Activated T-cell treated with anti-CD3 and anti-CD28 coated beads, Interleukin-2, amount 50 U/mL, for 48 hours (primary cell): ENCODE results near the gene GOLGA8A.
"Not testable (repeated sequence)": the region's sequence is repeated elsewhere in the genome, so short reads cannot be mapped to it uniquely, and the experiment has no call there.

Source experiments
- DNase-seq, 2 experiments: peaks; one replicate each; pipeline ENCODE4 v3.0.0-alpha.2; 2020

Gene GOLGA8A

GRCh38 chr15:34408973-34409372 is 28.6 kb downstream of the GOLGA8A start:
- DNase-seq = not testable (repeated sequence)

DNA sequence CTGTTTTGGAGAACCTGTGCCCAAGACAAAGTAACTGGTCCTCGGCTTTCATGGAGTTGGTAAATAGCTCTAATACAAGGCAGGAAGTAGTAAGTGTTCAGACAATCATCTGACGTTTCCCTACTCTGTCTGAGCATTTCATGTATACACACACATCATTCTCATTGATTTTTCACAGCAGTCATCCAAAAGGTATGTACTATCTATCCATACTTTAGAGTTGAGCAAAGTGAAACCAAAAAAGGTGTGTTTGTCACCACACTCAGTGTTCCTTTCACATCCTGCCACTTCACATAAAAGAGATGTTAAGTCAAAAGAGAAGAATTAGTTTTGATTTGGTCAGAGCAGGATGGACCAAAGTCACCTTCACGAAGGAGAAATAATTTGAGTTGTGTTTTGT is 33.7 kb downstream of the GOLGA8A start:
- not testable (repeated sequence) for DNase-seq

DNA sequence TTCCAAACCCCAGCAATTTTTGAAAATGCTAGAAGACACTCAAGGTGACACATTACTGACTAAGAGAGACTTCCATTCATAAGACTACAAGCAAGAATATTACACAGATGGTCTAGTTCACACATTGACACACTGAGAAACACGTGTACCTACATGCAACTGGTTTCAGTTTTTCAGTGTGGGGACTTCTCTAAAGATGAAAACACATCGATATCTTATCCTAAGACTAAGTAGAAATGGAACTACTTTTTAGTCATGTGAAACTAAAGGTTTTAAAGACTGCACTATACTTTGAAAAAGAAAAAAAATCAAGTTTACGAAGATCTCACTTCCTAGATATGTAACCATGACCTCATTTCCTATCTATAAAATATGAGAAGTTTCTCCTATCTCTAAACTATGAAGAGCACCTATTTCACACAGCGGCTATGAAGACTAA is 34.4 kb downstream of the GOLGA8A start:
- DNase-seq = not testable (repeated sequence)

DNA sequence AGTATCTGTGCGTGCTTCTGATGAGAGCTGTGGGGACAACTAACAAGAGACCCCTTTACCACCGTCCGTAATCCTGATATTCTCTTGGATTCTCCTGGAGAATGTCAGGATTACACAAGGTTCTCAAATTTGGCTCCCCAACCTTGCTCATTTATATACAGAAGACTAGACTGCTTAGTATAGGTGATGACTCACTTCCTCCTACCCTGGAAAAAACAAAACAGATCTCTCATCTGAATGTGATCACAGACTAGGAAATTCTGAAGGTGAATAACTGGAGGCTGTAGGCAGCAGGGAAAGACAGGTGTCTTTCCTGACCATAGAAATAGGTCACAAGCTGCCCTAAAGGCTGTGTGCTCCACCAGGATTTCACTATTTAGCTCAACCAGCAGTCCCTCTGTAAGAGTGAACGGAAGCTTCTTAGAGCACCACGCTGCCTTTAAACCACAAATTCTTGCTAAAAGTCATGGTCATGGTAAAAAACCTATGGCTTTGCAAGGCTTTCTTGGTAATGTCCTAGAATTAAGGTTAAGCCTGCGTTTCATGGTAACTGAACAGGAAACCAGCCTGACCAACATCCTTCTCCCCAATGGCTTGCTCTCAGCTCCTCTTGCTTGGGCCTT is 39.9 kb downstream of the GOLGA8A start:
- peak in 1 of 2 experiments; percentile 24 for DNase-seq

DNA sequence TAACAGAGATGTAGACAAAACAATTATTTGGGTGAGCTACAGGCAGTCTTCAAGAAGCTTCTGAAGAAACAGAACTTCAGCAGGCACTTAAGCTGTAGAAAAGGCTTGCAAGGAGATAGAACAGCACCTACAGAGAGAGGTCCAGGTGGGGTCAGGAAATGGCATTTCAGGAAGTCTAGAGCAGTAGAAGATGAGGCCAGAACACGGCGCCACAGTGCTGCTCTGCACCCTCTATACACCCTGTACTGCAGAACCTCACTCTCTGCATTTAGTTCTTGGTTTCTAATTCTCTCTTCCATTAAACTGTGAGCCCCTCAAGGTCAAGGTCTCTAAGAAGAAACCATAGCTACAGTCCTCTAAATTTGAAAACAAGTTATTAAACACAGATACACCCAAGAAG is 44.6 kb downstream of the GOLGA8A start:
- DNase-seq = not testable (repeated sequence)

DNA sequence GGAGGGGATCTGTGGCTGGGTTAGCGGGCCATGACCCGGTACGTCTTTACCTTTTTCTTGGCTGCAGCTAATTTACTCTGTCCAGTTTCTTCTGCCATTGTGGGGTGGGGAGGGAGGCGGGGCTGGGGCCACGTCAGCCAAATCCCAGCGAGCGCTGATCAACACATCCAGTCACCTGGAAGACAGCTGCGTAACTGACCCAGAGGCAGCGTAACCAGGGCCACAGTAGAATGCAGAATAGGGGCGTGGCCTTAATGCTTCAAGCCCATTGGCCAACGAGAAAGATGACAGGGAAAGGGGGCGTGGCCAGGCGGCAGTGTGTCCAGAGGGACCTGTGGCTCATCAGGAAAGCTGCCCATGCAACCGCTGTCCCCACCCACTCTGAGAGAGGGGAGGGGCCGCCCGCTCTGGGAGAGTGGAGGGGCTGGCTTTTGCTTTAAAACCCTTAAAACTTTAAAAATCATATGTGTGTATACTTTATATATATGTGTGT is 48.0 kb downstream of the GOLGA8A start:
- DNase-seq = not testable (repeated sequence)
